HCT116 (cell line): ENCODE measurements around the gene TH. TPM values are rescaled to one million over a fixed set of nuclear protein-coding genes. Genes with fewer than 3 reads are reported as not detected.

Source experiments
- ATAC-seq: fragments of 200-7000 bp; cut with Tn5 transposase; 2 replicates; pipeline ENCODE4 v1.9.1; 2020; ENCODE audit warnings: mild to moderate bottlenecking, moderate library complexity
- BruUV-seq: library from RNA; stranded (reverse); fragments of 400-500 nt; replicated peaks from 2 replicates; lab custom pipeline; 2021; lab: Mats Ljungman, UMichigan
- CTCF ChIA-PET: fragments of 300-600 bp; sonication (Branson Sonifier 250); formaldehyde crosslinking; loops from one replicate; lab custom pipeline; 2021; ENCODE audit warnings: antibody characterized with exemption; lab: Charles Lee
- POLR2A ChIA-PET: fragments of 300-600, 350-600 bp; sonication (Branson Sonifier 250); formaldehyde crosslinking; loops from one replicate; lab custom pipeline; 2021; ENCODE audit warnings: antibody characterized with exemption; lab: Charles Lee
- RAD21 ChIA-PET, 2 experiments: fragments of 300-600 bp; sonication (Branson Sonifier 250); formaldehyde crosslinking; loops; one replicate each; lab custom pipeline; 2023; ENCODE audit warnings: low total read pairs in 2 of 2; ENCODE audit not compliant: uncharacterized antibody in 2 of 2, unreplicated experiment in 2 of 2, low non-redundant PET in 1 of 2; lab: Charles Lee
- DNase-seq: peaks from one replicate; pipeline ENCODE4 v3.0.0-alpha.2; 2010; ENCODE audit warnings: low read depth, low spot score
- H2AFZ ChIP-seq: fragments of 200-600 bp; shearing (Covaris generic), sonication (generic); 2 replicates; pipeline ENCODE4 v1.6.1; 2017; ENCODE audit warnings: low read depth, mixed run types, mixed read lengths, antibody characterized with exemption, low read length; ENCODE audit not compliant: poor library complexity, severe bottlenecking
- H3K27ac ChIP-seq: 2 replicates; pipeline ENCODE4 v1.5.1; 2012; ENCODE audit warnings: low read depth, low read length
- H3K27me3 ChIP-seq: fragments of 200-600 bp; sonication (generic); 2 replicates; pipeline ENCODE4 v1.6.1; 2016; ENCODE audit warnings: mixed run types, low read length, mixed read lengths; ENCODE audit not compliant: insufficient read depth
- H3K36me3 ChIP-seq, 2 experiments: fragments of 200-500 bp in 1 of 2; fragments of 200-600 bp in 1 of 2; sonication (Bioruptor generic) in 1 of 2; sonication (generic) in 1 of 2; 2 replicates each; pipeline versions ENCODE4 v1.5.1 to v1.6.1; 2014 to 2016; ENCODE audit warnings: low read length in 2 of 2, inconsistent platforms in 1 of 2, mixed read lengths in 1 of 2, mixed run types in 1 of 2; ENCODE audit not compliant: insufficient read depth in 2 of 2, control insufficient read depth in 1 of 2
- H3K4me1 ChIP-seq, 2 experiments: fragments of 200-600 bp in 1 of 2; sonication (generic) in 1 of 2; 2 replicates each; pipeline versions ENCODE4 v1.5.1 to v1.6.1; 2012 to 2017; ENCODE audit warnings: low read length in 2 of 2, inconsistent platforms in 1 of 2, mild to moderate bottlenecking in 1 of 2, mixed read lengths in 1 of 2, mixed run types in 1 of 2, moderate library complexity in 1 of 2; ENCODE audit not compliant: insufficient read depth in 2 of 2, control insufficient read depth in 1 of 2
- H3K4me2 ChIP-seq: fragments of 200-600 bp; sonication (generic); 2 replicates; pipeline ENCODE4 v1.6.1; 2017; ENCODE audit warnings: mixed run types, low read length, mixed read lengths
- H3K4me3 ChIP-seq, 2 experiments: fragments of 200-600 bp in 1 of 2; sonication (generic) in 1 of 2; replicated peaks in 1 of 2; 2 replicates each; pipeline ENCODE4 v1.5.1; 2011 to 2016; ENCODE audit warnings: low read length in 2 of 2, control low read depth in 1 of 2, low read depth in 1 of 2, mild to moderate bottlenecking in 1 of 2, mixed read lengths in 1 of 2, mixed run types in 1 of 2
- H3K79me2 ChIP-seq: fragments of 200-600 bp; sonication (generic); 2 replicates; pipeline ENCODE4 v1.6.1; 2017; ENCODE audit warnings: mild to moderate bottlenecking, mixed run types, low read length, moderate library complexity, mixed read lengths; ENCODE audit not compliant: insufficient read depth
- H3K9ac ChIP-seq: fragments of 200-600 bp; sonication (generic); 2 replicates; pipeline ENCODE4 v1.6.1; 2016; ENCODE audit warnings: low read length, mixed read lengths
- H3K9me2 ChIP-seq: fragments of 200-600 bp; sonication (generic), shearing (Covaris generic); 2 replicates; pipeline ENCODE4 v1.6.1; 2017; ENCODE audit warnings: mixed run types, mild to moderate bottlenecking, moderate library complexity; ENCODE audit not compliant: insufficient read depth
- H3K9me3 ChIP-seq, 2 experiments: fragments of 200-500 bp in 1 of 2; fragments of 200-600 bp in 1 of 2; sonication (Bioruptor generic) in 1 of 2; sonication (generic) in 1 of 2; 2 replicates each; pipeline ENCODE4 v1.6.1; 2014 to 2017; ENCODE audit warnings: low read length in 2 of 2, mixed read lengths in 2 of 2, inconsistent platforms in 1 of 2, low read depth in 1 of 2, mild to moderate bottlenecking in 1 of 2, mixed run types in 1 of 2, moderate library complexity in 1 of 2; ENCODE audit not compliant: control insufficient read depth in 1 of 2, insufficient read depth in 1 of 2
- H4K20me1 ChIP-seq: fragments of 200-600 bp; sonication (generic), shearing (Covaris generic); 2 replicates; pipeline ENCODE4 v1.6.1; 2017; ENCODE audit warnings: mixed run types, mild to moderate bottlenecking, moderate library complexity; ENCODE audit not compliant: insufficient read depth
- ELF1 ChIP-seq: IDR thresholded peaks from 2 replicates; pipeline ENCODE4 v1.6.1; 2012; ENCODE audit warnings: low read depth, borderline replicate concordance
- EZH2 ChIP-seq: fragments of 200-600 bp; sonication (generic); IDR thresholded peaks from 2 replicates; pipeline ENCODE4 v1.6.1; 2017; ENCODE audit warnings: antibody characterized with exemption, mixed run types
- FOSL1 ChIP-seq: IDR thresholded peaks from 2 replicates; pipeline ENCODE4 v1.6.1; 2012; ENCODE audit warnings: low read depth
- SP1 ChIP-seq: IDR thresholded peaks from 2 replicates; pipeline ENCODE4 v1.6.1; 2012; ENCODE audit warnings: low read depth
- SRF ChIP-seq: IDR thresholded peaks from 2 replicates; pipeline ENCODE4 v1.6.1; 2012; ENCODE audit warnings: low read depth
- ZFX ChIP-seq: fragments of 450-650 bp; IDR thresholded peaks from 2 replicates; pipeline ENCODE4 v1.6.1; 2017
- intact Hi-C: fragments of 100-400 bp; cut with micrococcal nuclease; formaldehyde crosslinking; loops from 2 replicates; pipeline ENCODE4 v1.10.0; 2022
- total RNA-seq: library from RNA; stranded (reverse); gene quantifications from one replicate; pipeline ENCODE4 v1.2.1, GENCODE V29; 2021; ENCODE audit not compliant: unreplicated experiment

Gene TH
- total RNA-seq, 1 experiment from 2014 or later, result not detected

DNA sequence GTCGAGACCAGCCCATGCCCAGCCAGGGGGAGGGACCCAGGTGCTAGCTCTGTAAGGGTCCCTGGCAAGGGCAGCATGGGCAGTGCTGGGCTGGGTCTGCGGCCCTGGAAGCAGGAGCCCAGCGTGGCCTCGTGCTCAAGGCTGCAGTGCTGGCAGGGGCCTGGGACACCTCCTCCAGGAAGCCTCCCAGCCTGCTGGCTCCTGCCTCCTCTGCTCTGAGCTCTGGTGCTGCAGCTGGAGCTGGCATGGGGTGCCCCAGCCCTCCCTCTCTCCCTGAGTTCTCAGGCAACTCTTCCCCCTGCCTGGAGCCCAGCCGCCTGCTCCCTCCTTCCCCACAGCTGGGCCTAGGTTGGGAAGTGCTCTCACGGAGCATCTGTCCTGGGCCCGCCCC lies 17.4 kb downstream of the TH start:
- no peaks in the 10 kb centered on the region for H3K27me3 ChIP-seq
- no peak overlapping the region for H3K4me2 ChIP-seq
- DNase-seq (no peak), ATAC-seq (no peak)
- H4K20me1 ChIP-seq, result no peaks in the 10 kb centered on the region
- ChIA-PET POLR2A (no interaction called here), CTCF (interaction anchor here (0.9 to 11.5 kb wide), 4 partner anchors 13 to 501 kb away, joined by 3 to 351 read pairs (median 66); no protein-coding TSS in a partner anchor), RAD21 (no interaction called here)
- no peaks in the 10 kb centered on the region for H3K36me3 ChIP-seq
- H3K79me2 ChIP-seq, result no peaks in the 10 kb centered on the region
- peaks cover 0 to 4% of the 10 kb centered on the region in 2 experiments; a peak in 1 of 4 replicates for H3K4me1 ChIP-seq
- no peak overlapping the region for H3K27ac ChIP-seq
- no peak overlapping the region for H3K9ac ChIP-seq
- H3K4me3 ChIP-seq, result no peak overlapping the region
- no peak for TF ChIP-seq ELF1
- no peak overlapping the region for H2AFZ ChIP-seq
- BruUV-seq, result no TSS peak
- intact Hi-C loops, result loop anchor here (5.0 kb wide), 1 partner anchor 447 kb away; no protein-coding TSS in a partner anchor
- H3K9me3 ChIP-seq, result no peaks in the 10 kb centered on the region
- H3K9me2 ChIP-seq, result no peaks in the 10 kb centered on the region

DNA sequence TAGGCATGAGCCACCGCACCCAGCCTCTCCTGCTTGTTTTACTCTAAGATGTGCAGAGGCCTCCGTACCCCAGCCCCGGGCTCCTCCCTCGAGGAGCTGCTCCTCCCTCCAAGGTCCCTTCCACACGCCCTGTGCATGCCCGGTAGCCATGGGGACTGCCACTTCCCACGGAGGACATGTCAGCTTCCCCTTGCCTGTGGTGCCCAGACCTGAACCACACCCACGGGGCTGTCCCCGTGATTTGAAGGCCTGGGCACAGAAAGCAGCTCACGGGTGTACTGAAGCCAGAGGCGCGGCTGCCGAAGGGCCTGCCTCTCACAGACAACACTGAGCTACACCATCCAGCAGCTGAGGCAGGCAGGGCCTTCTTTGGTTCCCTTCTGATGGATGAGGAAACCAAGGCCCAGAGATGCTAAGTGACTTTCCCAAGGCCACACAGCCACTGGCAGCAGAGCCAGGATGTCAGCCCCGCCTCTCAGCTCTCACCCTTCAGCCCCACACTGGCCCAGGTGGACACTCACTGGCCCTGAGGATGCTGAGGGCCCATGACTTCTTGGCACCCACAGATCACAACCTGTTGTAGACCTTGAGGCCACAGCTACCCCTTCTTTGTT lies 17.9 kb downstream of the TH start:
- no peaks in the 10 kb centered on the region for H3K27me3 ChIP-seq

More for the DNA sequence above, 17.9 kb downstream of the TH start:
- H3K9me3 ChIP-seq, result no peaks in the 10 kb centered on the region
- RAD21 ChIA-PET, result interaction anchor here in 1 of 2 experiments (0.6 to 4.5 kb wide), 2 partner anchors 116 to 304 kb away, joined by 3 to 55 read pairs; no protein-coding TSS in a partner anchor
- no peaks in the 10 kb centered on the region for H4K20me1 ChIP-seq
- H3K79me2 ChIP-seq, result no peaks in the 10 kb centered on the region
- H3K9me2 ChIP-seq, result no peaks in the 10 kb centered on the region
- ATAC-seq, result no peak
- TF ChIP-seq FOSL1 (no peak), EZH2 (no peak), SP1 (no peak), ZFX (no peak), SRF (no peak)
- TF ChIP-seq, all 23 proteins: peak for 0
- Histone ChIP-seq H3K36me3 (no peaks in the 10 kb centered on the region), H2AFZ (no peak overlapping the region), H3K4me2 (no peak overlapping the region), H3K4me1 (peaks cover 0 to 4% of the 10 kb centered on the region in 2 experiments; a peak in 1 of 4 replicates), H3K27ac (no peak overlapping the region), H3K4me3 (no peak overlapping the region), H3K9ac (no peak overlapping the region)
- DNase-seq, result no peak
- intact Hi-C loops, result loop anchor here (5.0 kb wide), 1 partner anchor 446 kb away; no protein-coding TSS in a partner anchor
- POLR2A ChIA-PET, result no interaction called here
- CTCF ChIA-PET, result interaction anchor here (0.9 to 11.5 kb wide), 5 partner anchors 12 to 500 kb away, joined by 3 to 351 read pairs (median 45); no protein-coding TSS in a partner anchor
- BruUV-seq, result no TSS peak
